Naive thymus-derived CD4-positive, alpha-beta T cell (primary cell): Measurements from ENCODE around the gene ALKBH3. TPM values are rescaled to one million over a fixed set of nuclear protein-coding genes. Genes with fewer than 3 reads are reported as not detected.

Experiments
- ATAC-seq: fragments of 150-1000 bp; cut with Tn5 transposase; 2 replicates; pipeline ENCODE4 v1.10.0; 2021; ENCODE audit warnings: mild to moderate bottlenecking, moderate library complexity
- CTCF ChIA-PET: fragments of 350-600 bp; sonication (Branson Sonifier 250); formaldehyde crosslinking; loops from one replicate; lab custom pipeline; 2021; ENCODE audit warnings: antibody characterized with exemption; lab: Charles Lee
- POLR2A ChIA-PET: fragments of 350-600 bp; sonication (Branson Sonifier 250); formaldehyde crosslinking; loops from one replicate; lab custom pipeline; 2021; ENCODE audit warnings: antibody characterized with exemption, inconsistent platforms; lab: Charles Lee
- DNase-seq, 9 donors: peaks; one replicate each; pipeline versions ENCODE4 v3.0.0 to v3.0.0-alpha.2; 2020 to 2022; ENCODE audit warnings: mixed read lengths in 1 of 9
- H3K27ac ChIP-seq: one replicate; pipeline ENCODE4 v1.7.0; 2013; ENCODE audit warnings: mild to moderate bottlenecking, low read depth, low read length, moderate library complexity
- H3K27me3 ChIP-seq, 2 donors: one replicate each; pipeline ENCODE4 v1.7.0; 2013; ENCODE audit warnings: low read length in 2 of 2, mild to moderate bottlenecking in 2 of 2, moderate library complexity in 2 of 2; ENCODE audit not compliant: control insufficient read depth in 2 of 2, insufficient read depth in 2 of 2
- H3K36me3 ChIP-seq, 3 experiments: 1 replicate in 2 of 3; 2 replicates in 1 of 3; pipeline ENCODE4 v1.7.0; 2013; ENCODE audit warnings: low read length in 3 of 3, mild to moderate bottlenecking in 3 of 3, moderate library complexity in 1 of 3; ENCODE audit not compliant: insufficient read depth in 3 of 3, control insufficient read depth in 2 of 3
- H3K4me1 ChIP-seq, 2 donors: one replicate each; pipeline ENCODE4 v1.7.0; 2013; ENCODE audit warnings: low read length in 2 of 2, mild to moderate bottlenecking in 2 of 2, moderate library complexity in 1 of 2; ENCODE audit not compliant: control insufficient read depth in 2 of 2, insufficient read depth in 2 of 2
- H3K4me3 ChIP-seq: 2 replicates; pipeline ENCODE4 v1.7.0; 2013; ENCODE audit warnings: mild to moderate bottlenecking, low read length
- H3K9me3 ChIP-seq, 3 experiments: 1 replicate in 2 of 3; 2 replicates in 1 of 3; pipeline ENCODE4 v1.7.0; 2013; ENCODE audit warnings: low read length in 3 of 3; ENCODE audit not compliant: control insufficient read depth in 2 of 3
- H3K27ac Mint-ChIP-seq, 9 donors: one replicate each; pipeline ENCODE4 v1.8.0; 2020 to 2022; ENCODE audit warnings: mixed read lengths in 9 of 9, mild to moderate bottlenecking in 8 of 9, moderate library complexity in 5 of 9, inconsistent platforms in 2 of 9
- H3K27me3 Mint-ChIP-seq, 5 donors: one replicate each; pipeline ENCODE4 v1.8.0; 2021 to 2022; ENCODE audit warnings: mixed read lengths in 5 of 5, mild to moderate bottlenecking in 1 of 5
- H3K36me3 Mint-ChIP-seq, 5 donors: one replicate each; pipeline ENCODE4 v1.8.0; 2020 to 2022; ENCODE audit warnings: mixed read lengths in 5 of 5, mild to moderate bottlenecking in 3 of 5, inconsistent platforms in 1 of 5
- H3K4me1 Mint-ChIP-seq, 7 donors: one replicate each; pipeline ENCODE4 v1.8.0; 2020 to 2022; ENCODE audit warnings: mixed read lengths in 7 of 7, mild to moderate bottlenecking in 3 of 7, inconsistent platforms in 1 of 7
- H3K4me3 Mint-ChIP-seq, 10 donors: one replicate each; pipeline ENCODE4 v1.8.0; 2020 to 2022; ENCODE audit warnings: mild to moderate bottlenecking in 10 of 10, mixed read lengths in 10 of 10, moderate library complexity in 6 of 10, inconsistent platforms in 2 of 10
- H3K9me3 Mint-ChIP-seq, 11 donors: one replicate each; pipeline ENCODE4 v1.8.0; 2020 to 2022; ENCODE audit warnings: mixed read lengths in 11 of 11, mild to moderate bottlenecking in 4 of 11, inconsistent platforms in 1 of 11, moderate library complexity in 1 of 11
- intact Hi-C, 2 donors: fragments of 100-400 bp; cut with micrococcal nuclease; formaldehyde crosslinking; loops; one replicate each; pipeline ENCODE4 v1.15.1; 2023
- polyA plus RNA-seq, 2 donors: library from polyadenylated mRNA; unstranded; fragments of 300-500 nt; fragmentation: Illumina TruSeq; gene quantifications; one replicate each; pipeline ENCODE4 v1.2.3, GENCODE V29; 2021
- total RNA-seq, 6 experiments: library from RNA in 5 of 6; stranded (reverse) in 5 of 6; gene quantifications; 1 replicate in 5 of 6; 2 replicates in 1 of 6; pipeline ENCODE4 v1.2.3 and lab custom pipeline; 2021 to 2026

ALKBH3 gene
- total and polyA plus RNA-seq, 7 experiments from 2014 or later, result 28.9 to 43.2 (median 30.4) TPM

DNA sequence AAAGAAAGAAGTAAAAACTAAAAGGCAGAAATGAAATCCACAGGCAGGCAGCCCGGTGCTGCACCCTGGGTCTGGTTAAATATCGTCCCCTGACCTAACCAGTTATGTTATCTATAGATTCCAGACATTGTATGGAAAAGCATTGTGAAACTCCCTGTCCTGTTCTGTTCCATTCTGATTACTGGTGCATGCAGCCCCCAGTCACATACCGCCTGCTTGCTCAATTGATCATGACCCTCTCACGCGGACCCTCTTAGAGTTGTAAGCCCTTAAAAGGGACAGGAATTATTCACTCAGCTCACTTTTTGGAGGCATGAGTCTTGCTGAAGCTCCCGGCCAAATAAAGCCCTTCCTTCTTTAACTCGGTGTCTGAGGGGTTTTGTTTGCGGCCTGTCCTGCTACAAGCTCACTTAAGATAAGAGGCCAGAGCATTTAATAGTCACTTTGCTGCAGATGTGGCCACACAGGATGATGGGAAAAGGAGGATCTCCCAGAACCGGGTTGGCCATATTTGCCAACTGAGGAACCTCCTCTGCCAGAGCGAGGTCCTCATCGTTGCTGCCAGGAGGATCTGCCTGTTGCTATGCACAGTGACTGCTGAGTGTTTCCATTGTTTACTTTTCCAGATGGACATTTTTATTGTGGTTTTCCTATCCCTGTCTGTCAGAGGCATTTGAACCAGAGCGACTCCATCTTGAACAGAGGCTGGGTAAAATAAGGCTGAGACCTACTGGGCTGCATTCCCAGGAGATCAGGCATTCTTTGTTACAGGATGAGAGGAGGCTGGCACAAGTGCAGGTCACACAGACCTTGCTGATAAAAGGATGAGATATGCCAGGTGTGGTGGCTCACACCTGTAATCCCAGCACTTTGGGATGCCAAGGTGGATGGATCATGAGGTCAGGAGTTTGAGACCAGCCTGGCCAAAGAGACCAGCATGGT lies 72.0 kb downstream of the ALKBH3 start:
- no peak overlapping the region for H3K4me3 Mint-ChIP-seq
- DNase-seq, result no peak
- ChIA-PET POLR2A (no interaction called here), CTCF (no interaction called here)
- H3K36me3 Mint-ChIP-seq, result no peaks in the 10 kb centered on the region
- no peak for ATAC-seq
- H3K27me3 Mint-ChIP-seq, result peaks cover 25 to 48% (median 38%) of the 10 kb centered on the region in 5 donors
- no peaks in the 10 kb centered on the region for H3K4me1 ChIP-seq
- H3K9me3 ChIP-seq, result no peaks in the 10 kb centered on the region
- H3K36me3 ChIP-seq, result no peaks in the 10 kb centered on the region
- no peaks in the 10 kb centered on the region for H3K4me1 Mint-ChIP-seq
- H3K27ac Mint-ChIP-seq, result no peak overlapping the region
- intact Hi-C loops, result no loop called here
- no peak overlapping the region for H3K27ac ChIP-seq
- peaks cover 3% of the 10 kb centered on the region in 2 donors for H3K27me3 ChIP-seq
- peaks cover 0 to 6% (median 0%) of the 10 kb centered on the region in 11 donors for H3K9me3 Mint-ChIP-seq
- H3K4me3 ChIP-seq, result no peak overlapping the region

DNA sequence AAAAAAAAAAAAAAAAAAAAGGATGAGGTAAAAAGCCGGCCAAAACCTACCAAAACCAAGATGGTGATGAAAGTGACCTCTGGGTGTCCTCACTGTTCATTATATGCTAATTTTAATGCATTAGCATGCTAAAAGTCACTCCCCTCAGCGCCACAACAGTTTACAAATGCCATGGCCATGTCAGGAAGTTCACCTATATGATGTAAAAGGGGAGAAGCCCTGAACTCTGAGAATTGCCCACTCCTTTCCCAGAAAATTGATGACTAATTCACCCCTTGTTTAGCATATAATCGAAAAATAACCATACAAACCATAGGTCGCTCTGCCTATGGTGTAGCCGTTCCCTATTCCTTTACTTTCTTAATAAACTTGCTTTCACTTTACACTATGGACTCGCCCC lies 72.9 kb downstream of the ALKBH3 start:
- no peak overlapping the region for H3K4me3 ChIP-seq
- peaks cover 0 to 6% (median 0%) of the 10 kb centered on the region in 11 donors for H3K9me3 Mint-ChIP-seq
- H3K27me3 Mint-ChIP-seq, result peaks cover 25 to 51% (median 38%) of the 10 kb centered on the region in 5 donors
- no peaks in the 10 kb centered on the region for H3K9me3 ChIP-seq
- H3K4me3 Mint-ChIP-seq, result no peak overlapping the region
- no peak overlapping the region for H3K27ac Mint-ChIP-seq
- ChIA-PET CTCF (no interaction called here), POLR2A (no interaction called here)
- no peak overlapping the region for H3K27ac ChIP-seq
- H3K36me3 ChIP-seq, result no peaks in the 10 kb centered on the region
- DNase-seq (no peak), ATAC-seq (no peak)
- H3K36me3 Mint-ChIP-seq, result peaks cover 0 to 3% (median 0%) of the 10 kb centered on the region in 5 donors
- H3K27me3 ChIP-seq, result peaks cover 3% of the 10 kb centered on the region in 2 donors
- H3K4me1 ChIP-seq, result no peaks in the 10 kb centered on the region
- no peaks in the 10 kb centered on the region for H3K4me1 Mint-ChIP-seq
- intact Hi-C loops, result no loop called here

DNA sequence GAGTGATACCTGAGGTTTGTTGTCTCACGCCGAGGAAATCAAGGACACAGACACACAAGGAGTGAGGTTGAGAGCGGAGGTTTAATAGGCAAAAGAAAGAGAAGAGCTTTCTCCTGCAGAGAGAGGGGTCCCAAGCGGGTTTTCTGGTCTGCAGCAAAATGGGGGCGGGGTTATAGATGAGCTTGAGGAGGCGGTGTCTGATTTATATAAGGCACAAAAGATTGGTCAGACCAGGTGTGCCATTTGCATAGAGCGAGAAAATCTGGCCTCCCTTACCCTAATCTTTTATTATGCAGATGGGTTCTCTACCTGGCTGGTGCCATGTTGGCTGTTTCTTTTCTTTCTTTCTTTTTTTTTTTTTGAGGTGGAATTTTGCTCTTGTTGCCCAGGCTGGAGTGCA lies 73.6 kb downstream of the ALKBH3 start:
- Histone ChIP-seq H3K4me3 (no peak overlapping the region), H3K9me3 (no peaks in the 10 kb centered on the region), H3K27me3 (peaks cover 3% of the 10 kb centered on the region in 2 donors), H3K36me3 (no peaks in the 10 kb centered on the region), H3K4me1 (no peaks in the 10 kb centered on the region), H3K27ac (no peak overlapping the region)
- ChIA-PET CTCF (no interaction called here), POLR2A (no interaction called here)
- H3K4me1 Mint-ChIP-seq, result no peaks in the 10 kb centered on the region
- H3K9me3 Mint-ChIP-seq, result peaks cover 0 to 6% (median 0%) of the 10 kb centered on the region in 11 donors
- intact Hi-C loops, result no loop called here
- H3K27ac Mint-ChIP-seq, result no peak overlapping the region
- DNase-seq (no peak), ATAC-seq (no peak)
- peaks cover 0 to 3% (median 0%) of the 10 kb centered on the region in 5 donors for H3K36me3 Mint-ChIP-seq
- H3K27me3 Mint-ChIP-seq, result peaks cover 25 to 54% (median 35%) of the 10 kb centered on the region in 5 donors
- no peak overlapping the region for H3K4me3 Mint-ChIP-seq

DNA sequence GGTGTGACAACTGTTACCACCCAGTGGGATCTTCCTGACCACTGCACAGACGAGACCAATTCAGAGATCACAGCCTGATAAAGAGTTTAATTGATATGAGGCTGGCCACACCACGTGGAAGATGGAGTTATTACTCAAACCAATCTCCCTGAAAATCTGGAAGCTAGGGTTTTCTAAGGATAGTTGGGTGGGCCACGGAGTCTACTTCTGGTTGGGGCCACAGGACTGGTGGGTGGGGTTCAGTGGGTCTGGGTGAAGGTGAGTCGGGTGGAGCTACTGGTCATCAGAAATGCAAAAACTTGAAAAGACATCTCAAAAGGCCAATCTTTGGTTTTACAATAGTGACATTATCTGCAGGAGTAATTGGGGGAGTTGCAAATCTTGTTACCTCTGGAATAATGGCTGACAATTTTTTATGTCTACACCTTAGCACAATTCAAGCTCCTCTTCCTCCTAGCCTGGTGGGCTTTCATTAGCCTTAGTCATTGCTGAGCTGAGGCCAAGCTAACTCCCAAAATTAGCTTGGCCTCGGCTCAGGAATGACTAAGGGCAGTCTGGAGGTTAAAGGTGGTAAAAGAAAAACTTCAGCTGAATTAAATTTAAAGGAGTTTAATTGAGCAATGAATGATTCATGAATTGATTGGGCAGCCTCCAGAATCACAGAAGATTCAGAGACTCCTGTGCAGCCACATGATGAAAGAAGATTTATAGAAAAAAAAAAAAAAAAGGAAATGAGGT lies 74.9 kb downstream of the ALKBH3 start:
- Histone ChIP-seq H3K4me1 (no peaks in the 10 kb centered on the region), H3K27ac (no peak overlapping the region), H3K9me3 (no peaks in the 10 kb centered on the region), H3K27me3 (peaks cover 3% of the 10 kb centered on the region in 2 donors), H3K4me3 (no peak overlapping the region), H3K36me3 (no peaks in the 10 kb centered on the region)
- intact Hi-C loops, result no loop called here
- Mint-ChIP-seq H3K36me3 (peaks cover 0 to 3% (median 0%) of the 10 kb centered on the region in 5 donors), H3K27ac (no peak overlapping the region), H3K4me3 (no peak overlapping the region), H3K27me3 (peaks cover 17 to 49% (median 30%) of the 10 kb centered on the region in 5 donors), H3K9me3 (peaks cover 0 to 5% (median 0%) of the 10 kb centered on the region in 11 donors), H3K4me1 (no peaks in the 10 kb centered on the region)
- CTCF ChIA-PET, result no interaction called here
- no peak for ATAC-seq
- no peak for DNase-seq
- POLR2A ChIA-PET, result no interaction called here

DNA sequence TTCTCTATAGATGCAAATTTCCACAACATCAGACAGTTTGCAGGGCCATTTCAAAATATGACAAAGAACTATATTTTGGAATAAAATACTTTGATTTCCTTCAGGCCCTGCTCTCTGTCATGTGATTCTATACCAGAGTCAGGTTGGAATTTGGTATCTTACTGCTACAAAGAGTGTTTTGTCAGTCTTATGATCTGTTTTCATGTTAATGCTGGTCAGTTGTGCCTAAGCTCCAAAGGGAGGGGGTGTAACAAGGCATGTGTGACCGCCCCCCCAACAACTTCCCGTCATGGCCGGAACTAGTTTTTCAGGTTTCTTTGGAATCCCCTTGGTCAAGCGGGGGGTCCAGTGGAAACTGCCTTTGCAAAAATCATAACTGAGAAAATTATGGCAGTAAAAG lies 76.9 kb downstream of the ALKBH3 start:
- CTCF ChIA-PET, result no interaction called here
- H3K36me3 Mint-ChIP-seq, result peaks cover 0 to 3% (median 0%) of the 10 kb centered on the region in 5 donors
- intact Hi-C loops, result no loop called here

DNA sequence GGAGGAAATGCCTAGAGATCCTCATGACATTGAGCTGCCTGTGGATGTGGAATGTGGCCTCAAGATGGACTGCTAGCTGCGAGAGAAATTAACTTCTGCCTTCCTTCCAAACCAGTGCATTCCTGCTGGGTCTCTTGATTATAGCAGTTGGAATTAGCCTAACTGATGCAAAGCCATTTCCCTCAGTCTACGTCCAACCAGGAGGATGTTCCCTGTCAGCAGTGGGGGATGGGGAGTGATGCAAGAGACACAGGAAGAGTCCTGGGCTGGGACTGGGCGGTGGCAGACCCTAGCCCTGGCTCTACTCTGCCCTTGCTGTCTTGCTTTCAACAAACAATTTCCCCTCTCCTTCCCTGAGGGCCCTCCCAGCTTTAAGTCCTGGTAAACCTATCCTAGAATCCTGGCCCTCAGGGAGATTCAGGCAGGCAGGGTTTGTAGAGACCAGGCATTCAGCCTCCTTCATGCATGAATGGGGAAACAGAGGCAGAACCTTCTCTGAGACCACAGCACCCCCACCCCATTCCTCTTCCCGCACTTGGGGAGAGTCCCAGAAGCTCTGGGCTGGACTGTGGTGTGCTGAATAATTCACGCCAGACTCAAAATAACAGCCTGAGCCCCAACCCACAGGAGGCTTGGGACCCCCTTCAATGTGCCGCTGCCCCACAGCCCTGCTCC lies 78.8 kb downstream of the ALKBH3 start:
- ATAC-seq (no peak), DNase-seq (no peak)
- CTCF ChIA-PET, result no interaction called here
- peaks cover 0 to 5% (median 0%) of the 10 kb centered on the region in 11 donors for H3K9me3 Mint-ChIP-seq
- no peak overlapping the region for H3K4me3 ChIP-seq
- POLR2A ChIA-PET, result no interaction called here
- no peaks in the 10 kb centered on the region for H3K9me3 ChIP-seq
- H3K4me1 Mint-ChIP-seq, result peaks cover 0 to 2% (median 0%) of the 10 kb centered on the region in 7 donors
- H3K27ac ChIP-seq, result no peak overlapping the region
- peaks cover 19 to 44% (median 31%) of the 10 kb centered on the region in 5 donors for H3K27me3 Mint-ChIP-seq
- peaks cover 0 to 3% of the 10 kb centered on the region in 2 donors for H3K27me3 ChIP-seq
- peaks cover 0 to 3% (median 0%) of the 10 kb centered on the region in 5 donors for H3K36me3 Mint-ChIP-seq
- intact Hi-C loops, result no loop called here
- H3K4me3 Mint-ChIP-seq, result no peak overlapping the region
- H3K27ac Mint-ChIP-seq, result no peak overlapping the region
- H3K4me1 ChIP-seq, result no peaks in the 10 kb centered on the region
- no peaks in the 10 kb centered on the region for H3K36me3 ChIP-seq

More for the DNA sequence above, 76.9 kb downstream of the ALKBH3 start:
- no peak overlapping the region for H3K4me3 ChIP-seq
- POLR2A ChIA-PET, result no interaction called here
- Mint-ChIP-seq H3K27me3 (peaks cover 14 to 49% (median 33%) of the 10 kb centered on the region in 5 donors), H3K27ac (no peak overlapping the region), H3K4me3 (no peak overlapping the region), H3K4me1 (peaks cover 0 to 2% (median 0%) of the 10 kb centered on the region in 7 donors), H3K9me3 (peaks cover 0 to 5% (median 0%) of the 10 kb centered on the region in 11 donors)
- no peak overlapping the region for H3K27ac ChIP-seq
- H3K27me3 ChIP-seq, result peaks cover 3% of the 10 kb centered on the region in 2 donors
- DNase-seq, result no peak
- H3K4me1 ChIP-seq, result no peaks in the 10 kb centered on the region
- H3K36me3 ChIP-seq, result no peaks in the 10 kb centered on the region
- ATAC-seq, result no peak
- H3K9me3 ChIP-seq, result no peaks in the 10 kb centered on the region
